SH-SY5Y (cell line): ENCODE measurements around the gene VSIG8.

Experiments used
- GATA2 ChIP-seq: IDR thresholded peaks from 2 replicates; pipeline ENCODE4 v1.6.1; 2011; ENCODE audit warnings: mild to moderate bottlenecking, low read depth, low read length
- GATA3 ChIP-seq: IDR thresholded peaks from 2 replicates; pipeline ENCODE4 v1.6.1; 2011; ENCODE audit warnings: low read depth, mild to moderate bottlenecking, low read length, moderate library complexity

- TF ChIP-seq GATA3 (no peak), GATA2 (no peak)
Observed at GRCh38 chr1:159830722-159831121, 31.7 kb downstream of the VSIG8 start.
